LNCaP clone FGC (cell line): ENCODE measurements around the gene CASP4.

Source experiments
- DNase-seq: peaks from one replicate; pipeline ENCODE4 v3.0.0-alpha.2; 2011; ENCODE audit warnings: low read depth
- H3K4me3 ChIP-seq: 2 replicates; pipeline ENCODE4 v1.5.1; 2011; ENCODE audit warnings: mild to moderate bottlenecking, low read depth, low read length, control low read depth
- TF ChIP-seq, protein P1 (sequence below): IDR thresholded peaks from 2 replicates; pipeline ENCODE4 v1.5.1; 2012; ENCODE audit warnings: mild to moderate bottlenecking; ENCODE audit not compliant: control insufficient read depth, insufficient read depth; ENCODE audit errors: extremely low read depth

CASP4 gene

GRCh38 chr11:104897891-104898684, 70.3 kb downstream of the CASP4 start, which contains the start of gene CASP12:
Gene CASP12 (minus strand): TSS chr11:104898460.
- no peak for DNase-seq
- no peak within 1 kb of the TSS for H3K4me3 ChIP-seq
- TF ChIP-seq, protein P1, sequence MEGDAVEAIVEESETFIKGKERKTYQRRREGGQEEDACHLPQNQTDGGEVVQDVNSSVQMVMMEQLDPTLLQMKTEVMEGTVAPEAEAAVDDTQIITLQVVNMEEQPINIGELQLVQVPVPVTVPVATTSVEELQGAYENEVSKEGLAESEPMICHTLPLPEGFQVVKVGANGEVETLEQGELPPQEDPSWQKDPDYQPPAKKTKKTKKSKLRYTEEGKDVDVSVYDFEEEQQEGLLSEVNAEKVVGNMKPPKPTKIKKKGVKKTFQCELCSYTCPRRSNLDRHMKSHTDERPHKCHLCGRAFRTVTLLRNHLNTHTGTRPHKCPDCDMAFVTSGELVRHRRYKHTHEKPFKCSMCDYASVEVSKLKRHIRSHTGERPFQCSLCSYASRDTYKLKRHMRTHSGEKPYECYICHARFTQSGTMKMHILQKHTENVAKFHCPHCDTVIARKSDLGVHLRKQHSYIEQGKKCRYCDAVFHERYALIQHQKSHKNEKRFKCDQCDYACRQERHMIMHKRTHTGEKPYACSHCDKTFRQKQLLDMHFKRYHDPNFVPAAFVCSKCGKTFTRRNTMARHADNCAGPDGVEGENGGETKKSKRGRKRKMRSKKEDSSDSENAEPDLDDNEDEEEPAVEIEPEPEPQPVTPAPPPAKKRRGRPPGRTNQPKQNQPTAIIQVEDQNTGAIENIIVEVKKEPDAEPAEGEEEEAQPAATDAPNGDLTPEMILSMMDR, result no peak

DNA sequence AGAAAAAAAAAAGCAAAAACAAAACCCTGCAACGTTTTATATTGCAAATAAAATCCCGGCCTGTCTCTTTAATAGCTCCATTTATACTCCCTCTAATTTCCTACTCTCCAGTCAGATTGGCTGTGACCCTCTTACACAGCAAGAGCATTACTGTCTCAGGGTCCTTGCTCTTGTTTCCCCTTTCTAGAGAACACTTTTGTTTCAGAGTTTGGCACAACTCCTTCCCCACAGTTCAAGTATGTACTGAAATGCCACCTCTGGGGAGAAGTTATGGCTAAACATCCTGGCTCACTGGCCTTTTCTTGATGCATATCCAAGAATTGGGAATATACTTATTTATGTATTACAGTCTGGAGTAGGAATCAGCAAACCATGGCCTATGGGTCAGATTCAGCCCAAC, 72.7 kb downstream of the CASP4 start:
- H3K4me3 ChIP-seq, result no peak overlapping the region
- TF ChIP-seq, protein P1, result no peak
- DNase-seq, result no peak

DNA sequence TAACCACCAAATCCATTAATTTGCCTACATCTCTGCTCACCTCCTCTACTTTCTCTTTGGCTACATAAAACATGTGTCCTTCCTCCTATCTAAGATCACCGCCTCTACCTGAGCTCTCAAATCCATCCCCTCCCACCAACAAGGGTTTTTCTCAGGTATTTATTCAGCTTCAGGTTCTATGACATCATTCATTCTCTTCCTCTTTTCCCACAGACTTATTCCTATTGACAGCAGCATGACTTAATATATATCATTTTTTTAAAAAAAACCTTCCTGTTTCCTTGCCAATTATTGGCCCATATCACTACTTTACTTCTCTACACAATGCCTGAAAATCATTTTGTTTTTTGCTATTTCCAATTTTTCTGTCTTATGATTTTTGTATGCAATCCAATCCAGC, 74.5 kb downstream of the CASP4 start:
- H3K4me3 ChIP-seq, result no peak overlapping the region
- TF ChIP-seq, protein P1, result no peak
- DNase-seq, result no peak
